HepG2 (cell line): Measurements from ENCODE around the gene SPOP. TPM values are rescaled to one million over a fixed set of nuclear protein-coding genes. Genes with fewer than 3 reads are reported as not detected.

Experiments
- ATAC-seq: fragments of 200-7000 bp; cut with Tn5 transposase; 3 replicates; pipeline ENCODE4 v1.9.1; 2020; ENCODE audit warnings: mild to moderate bottlenecking, moderate library complexity
- BruUV-seq: library from RNA; stranded (reverse); fragments of 400-500 nt; replicated peaks from 2 replicates; lab custom pipeline; 2021; lab: Mats Ljungman, UMichigan
- CTCF ChIA-PET: fragments of 300-600 bp; formaldehyde crosslinking; extraction: SDS; loops from one replicate; lab custom pipeline; 2021; ENCODE audit warnings: low total read pairs, inconsistent platforms, low intra/inter-chr PET ratio; lab: Yijun Ruan, JAX
- POLR2A ChIA-PET: fragments of 350-600 bp; sonication (Branson Sonifier 250); formaldehyde crosslinking; loops from one replicate; lab custom pipeline; 2020; ENCODE audit warnings: antibody characterized with exemption, inconsistent platforms; lab: Yijun Ruan, JAX
- DNase-seq: peaks from one replicate; pipeline ENCODE4 v3.0.0-alpha.2; 2015; ENCODE audit warnings: low spot score
- FAIRE-seq: peaks from 3 replicates; lab custom pipeline; 2011; peaks lifted over from hg19 to GRCh38; lab: Jason Lieb, UNC
- H2AFZ ChIP-seq: one replicate; pipeline ENCODE4 v1.6.1; 2011; ENCODE audit warnings: low read length, inconsistent platforms
- H3K27ac ChIP-seq: fragments of 300-600 bp; 3 replicates; pipeline ENCODE4 v1.8.0; 2011; ENCODE audit warnings: mixed run types, mild to moderate bottlenecking, mixed read lengths, low read length, inconsistent platforms; ENCODE audit not compliant: insufficient read depth; ENCODE audit errors: extremely low read length
- H3K27me3 ChIP-seq, 2 experiments: fragments of 200-600 bp in 1 of 2; 2 replicates in 1 of 2; 3 replicates in 1 of 2; pipeline versions ENCODE4 v1.6.0 to v1.8.0; 2011; ENCODE audit warnings: low read length in 2 of 2, mild to moderate bottlenecking in 2 of 2, moderate library complexity in 2 of 2, inconsistent platforms in 1 of 2; ENCODE audit not compliant: insufficient read depth in 2 of 2, control insufficient read depth in 1 of 2
- H3K36me3 ChIP-seq, 2 experiments: fragments of 200-600 bp in 1 of 2; replicated peaks in 1 of 2; 2 replicates in 1 of 2; 3 replicates in 1 of 2; pipeline versions ENCODE4 v1.5.1 to v1.8.0; 2011; ENCODE audit warnings: low read length in 2 of 2, inconsistent platforms in 1 of 2; ENCODE audit not compliant: insufficient read depth in 2 of 2, control insufficient read depth in 1 of 2
- H3K4me1 ChIP-seq: 2 replicates; pipeline ENCODE4 v1.5.1; 2012; ENCODE audit warnings: low read length, inconsistent platforms; ENCODE audit not compliant: insufficient read depth
- H3K4me2 ChIP-seq: 2 replicates; pipeline ENCODE4 v1.6.0; 2011; ENCODE audit warnings: low read depth, low read length, inconsistent platforms
- H3K4me3 ChIP-seq, 3 experiments: fragments of 200-600 bp in 1 of 3; sonication (generic), shearing (Covaris generic) in 1 of 3; replicated peaks in 1 of 3; 2 replicates each; pipeline ENCODE4 v1.5.1; 2011 to 2016; ENCODE audit warnings: low read length in 3 of 3, inconsistent platforms in 2 of 3, low read depth in 2 of 3, mild to moderate bottlenecking in 2 of 3, control low read depth in 1 of 3, mixed read lengths in 1 of 3; ENCODE audit not compliant: insufficient read depth in 1 of 3
- H3K79me2 ChIP-seq: one replicate; pipeline ENCODE4 v1.6.1; 2011; ENCODE audit warnings: low read length, inconsistent platforms; ENCODE audit not compliant: insufficient read depth
- H3K9ac ChIP-seq: 2 replicates; pipeline ENCODE4 v1.6.0; 2011; ENCODE audit warnings: mild to moderate bottlenecking, low read depth, low read length, inconsistent platforms; ENCODE audit not compliant: insufficient read depth
- H3K9me3 ChIP-seq: 2 replicates; pipeline ENCODE4 v1.5.1; 2012; ENCODE audit warnings: mild to moderate bottlenecking, low read length
- H4K20me1 ChIP-seq: 2 replicates; pipeline ENCODE4 v1.6.0; 2011; ENCODE audit warnings: inconsistent platforms, mild to moderate bottlenecking, low read length, moderate library complexity; ENCODE audit not compliant: insufficient read depth
- ELF4 ChIP-seq: sonication (generic); formaldehyde crosslinking; IDR thresholded peaks from 2 replicates; pipeline ENCODE4 v1.5.0; 2020; ENCODE audit warnings: missing genetic modification reagents, mild to moderate bottlenecking, moderate library complexity, borderline replicate concordance
- GATAD2A ChIP-seq: IDR thresholded peaks from 2 replicates; pipeline ENCODE4 v1.6.1; 2016
- GRHL1 ChIP-seq: sonication (generic); formaldehyde crosslinking; conservative IDR thresholded peaks from 2 replicates; pipeline ENCODE4 v1.8.0; 2022; ENCODE audit warnings: missing genetic modification reagents
- HNRNPLL ChIP-seq: fragments of 200-400 bp; formaldehyde crosslinking; IDR thresholded peaks from 2 replicates; pipeline ENCODE4 v1.6.1; 2017; ENCODE audit warnings: mild to moderate bottlenecking, low read depth, low read length; ENCODE audit not compliant: poor library complexity, severe bottlenecking
- KDM4B ChIP-seq: sonication (generic); formaldehyde crosslinking; IDR thresholded peaks from 2 replicates; pipeline ENCODE4 v1.4.0; 2020; ENCODE audit warnings: missing genetic modification reagents
- KMT2B ChIP-seq: IDR thresholded peaks from 2 replicates; pipeline ENCODE4 v1.6.1; 2016; ENCODE audit warnings: missing genetic modification reagents, missing compliant biosample characterization
- PCBP1 ChIP-seq: fragments of 200-400 bp; formaldehyde crosslinking; IDR thresholded peaks from 2 replicates; pipeline ENCODE4 v1.6.1; 2017; ENCODE audit warnings: mild to moderate bottlenecking, low read depth, low read length, borderline replicate concordance
- PREB ChIP-seq: sonication (generic); formaldehyde crosslinking; IDR thresholded peaks from 2 replicates; pipeline ENCODE4 v1.4.0; 2020; ENCODE audit warnings: missing genetic modification reagents
- SMARCC2 ChIP-seq: fragments of 450-650 bp; IDR thresholded peaks from 2 replicates; pipeline ENCODE4 v1.6.1; 2017; ENCODE audit warnings: antibody characterized with exemption, mild to moderate bottlenecking
- SRY ChIP-seq: sonication (generic); formaldehyde crosslinking; IDR thresholded peaks from 2 replicates; pipeline ENCODE4 v1.8.0; 2022; ENCODE audit warnings: mild to moderate bottlenecking, missing genetic modification reagents
- TBX3 ChIP-seq: fragments of 450-650 bp; IDR thresholded peaks from 2 replicates; pipeline ENCODE4 v1.6.1; 2017; ENCODE audit warnings: antibody characterized with exemption, mild to moderate bottlenecking, inconsistent platforms, borderline replicate concordance
- ZNF501 ChIP-seq: sonication (generic); formaldehyde crosslinking; IDR thresholded peaks from 2 replicates; pipeline ENCODE4 v1.5.1; 2020; ENCODE audit warnings: mild to moderate bottlenecking, moderate library complexity, missing genetic modification reagents
- ZNF598 ChIP-seq: sonication (generic); formaldehyde crosslinking; IDR thresholded peaks from 2 replicates; pipeline ENCODE4 v1.5.1; 2020; ENCODE audit warnings: mild to moderate bottlenecking, missing genetic modification reagents, borderline replicate concordance
- ZNF607 ChIP-seq: sonication (generic); formaldehyde crosslinking; IDR thresholded peaks from 2 replicates; pipeline ENCODE4 v1.5.1; 2020; ENCODE audit warnings: missing genetic modification reagents, mild to moderate bottlenecking, borderline replicate concordance
- WGBS: methylation state at CpG from one replicate; pipeline ENCODE4 v1.1.6; 2017; ENCODE audit warnings: low lambda C conversion rate; 5-methylcytosine and 5-hydroxymethylcytosine counted together
- in situ Hi-C: cut with HindIII; loops from 2 replicates; pipeline ENCODE4 v1.10.0; 2017; ENCODE audit warnings: low pct_unique_long_range_greater_than_20kb; ENCODE audit not compliant: extremely low pct_ligation_motif_present
- intact Hi-C: fragments of 100-400 bp; cut with micrococcal nuclease; formaldehyde crosslinking; loops from one replicate; pipeline ENCODE4 v1.10.0; 2022; ENCODE audit not compliant: unreplicated experiment
- polyA plus RNA-seq, 8 experiments: library from polyadenylated mRNA; depleted of rRNA in 3 of 8; stranded (reverse) in 7 of 8; unstranded in 1 of 8; fragments of >200 nt; fragmentation: Illumina TruSeq in 4 of 8; extraction: Trizol in 4 of 8; gene quantifications; 2 replicates each; pipeline versions ENCODE4 v1.2.1 to v1.2.3, GENCODE V29; 2011 to 2016; ENCODE audit warnings: low read depth in 4 of 8, missing spikeins in 1 of 8, mixed read lengths in 1 of 8; ENCODE audit not compliant: insufficient read depth in 1 of 8
- total RNA-seq, 5 experiments: library from RNA; depleted of rRNA; stranded (reverse); fragments of >200 nt; fragmentation: Illumina TruSeq; extraction: Trizol; gene quantifications; 2 replicates each; pipeline ENCODE4 v1.2.3, GENCODE V29; 2016; ENCODE audit warnings: low read depth in 1 of 5
- TF ChIP-seq, protein P1 (sequence below): sonication (generic); formaldehyde crosslinking; IDR thresholded peaks from 2 replicates; pipeline ENCODE4 v1.4.0; 2020; ENCODE audit warnings: missing genetic modification reagents
- TF ChIP-seq, protein P2 (sequence below): sonication (generic); formaldehyde crosslinking; IDR thresholded peaks from 2 replicates; pipeline ENCODE4 v1.5.0; 2020; ENCODE audit warnings: mild to moderate bottlenecking, missing genetic modification reagents

SPOP gene
- total and polyA plus RNA-seq, 2 of the 13 experiments (the other 11 are each of a cell fraction or from before 2014, with no cell fraction given), result 52.8 to 60.8 TPM

DNA sequence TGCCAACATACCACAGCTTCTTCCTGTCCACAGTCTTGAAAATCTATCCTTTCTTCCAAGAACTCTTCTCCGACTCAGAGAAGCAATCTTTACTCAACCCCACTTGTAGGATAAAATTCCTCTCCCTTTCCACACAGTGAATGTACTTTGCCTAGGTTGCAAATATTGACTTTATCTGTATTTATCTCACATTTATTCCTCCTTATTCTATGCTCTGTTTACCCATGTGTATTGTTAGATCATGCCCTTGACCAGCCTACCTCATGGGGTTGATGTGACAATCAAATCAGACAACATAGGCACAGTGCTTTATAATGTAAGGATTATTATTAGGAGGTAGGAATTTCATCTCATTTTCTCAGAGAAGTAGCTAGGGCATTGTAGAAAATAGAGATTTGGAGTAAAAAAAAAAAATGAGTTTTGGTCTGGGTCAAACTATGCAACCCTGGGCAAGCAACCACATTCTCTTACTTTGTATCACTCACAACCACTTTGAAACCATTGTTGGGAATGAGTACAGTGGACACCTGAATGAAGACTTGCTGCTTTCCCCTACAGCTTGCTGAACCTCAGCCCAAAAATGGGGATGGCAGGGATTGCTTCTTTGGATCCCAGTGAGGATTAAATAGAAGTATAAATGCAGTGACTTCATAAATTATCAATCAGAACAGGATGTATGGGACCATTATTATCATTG is 38.9 kb upstream of the SPOP start (continued):
- TF ChIP-seq PREB (CRISPR knock-in tag), result no peak
- TF ChIP-seq GATAD2A (CRISPR knock-in tag), result no peak
- TF ChIP-seq ELF4 (CRISPR knock-in tag), result no peak
- TF ChIP-seq, all 625 proteins: peak for 0

DNA sequence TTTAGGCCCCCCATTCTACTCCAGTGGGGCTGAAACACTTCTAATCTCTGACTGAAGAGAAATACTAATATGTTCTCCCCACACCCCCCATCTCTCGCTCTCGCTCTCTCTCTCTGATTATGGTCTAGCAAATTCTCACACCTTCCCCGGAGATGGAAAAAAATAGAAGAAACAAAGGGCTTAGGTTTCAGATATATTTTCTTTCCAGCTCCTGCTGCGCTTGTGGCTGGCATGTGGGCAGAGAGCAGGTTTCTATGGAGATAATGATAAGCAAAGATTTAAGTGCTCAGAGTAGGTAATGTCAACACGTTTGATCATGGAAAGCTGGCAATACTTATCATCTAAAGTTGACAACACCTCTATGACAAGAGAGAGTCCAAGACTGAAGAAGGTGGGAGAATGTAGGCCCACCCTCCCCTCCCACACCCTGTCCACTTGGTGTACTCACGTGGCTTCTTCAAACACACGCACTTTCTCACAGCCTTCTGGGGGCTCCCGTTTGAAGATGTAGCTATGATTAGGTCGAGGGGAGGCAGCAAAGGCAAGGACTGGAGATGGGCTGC is 37.9 kb upstream of the SPOP start:
- ChIA-PET CTCF (no interaction called here), POLR2A (no interaction called here)
- Histone ChIP-seq H3K9ac (no peak overlapping the region), H3K27me3 (no peaks in the 10 kb centered on the region), H4K20me1 (no peaks in the 10 kb centered on the region), H3K79me2 (no peaks in the 10 kb centered on the region), H3K9me3 (no peaks in the 10 kb centered on the region), H3K4me2 (no peak overlapping the region), H3K36me3 (peaks cover 20 to 60% of the 10 kb centered on the region in 2 experiments), H3K27ac (no peak overlapping the region), H3K4me1 (peaks cover 8% of the 10 kb centered on the region; the same call in 1 of the 2 replicates), H2AFZ (no peak overlapping the region), H3K4me3 (no peak overlapping the region)
- TF ChIP-seq ZNF607 (CRISPR knock-in tag) (no peak), SMARCC2 (no peak), SRY (no peak), PCBP1 (no peak), ZNF598 (CRISPR knock-in tag) (no peak), ZNF501 (CRISPR knock-in tag) (no peak), KMT2B (CRISPR knock-in tag) (no peak), TBX3 (no peak), HNRNPLL (no peak), KDM4B (CRISPR knock-in tag) (no peak), GRHL1 (CRISPR knock-in tag) (no peak)
- TF ChIP-seq, protein P1, sequence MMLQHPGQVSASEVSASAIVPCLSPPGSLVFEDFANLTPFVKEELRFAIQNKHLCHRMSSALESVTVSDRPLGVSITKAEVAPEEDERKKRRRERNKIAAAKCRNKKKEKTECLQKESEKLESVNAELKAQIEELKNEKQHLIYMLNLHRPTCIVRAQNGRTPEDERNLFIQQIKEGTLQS (CRISPR knock-in tag), result no peak
- TF ChIP-seq, protein P2, sequence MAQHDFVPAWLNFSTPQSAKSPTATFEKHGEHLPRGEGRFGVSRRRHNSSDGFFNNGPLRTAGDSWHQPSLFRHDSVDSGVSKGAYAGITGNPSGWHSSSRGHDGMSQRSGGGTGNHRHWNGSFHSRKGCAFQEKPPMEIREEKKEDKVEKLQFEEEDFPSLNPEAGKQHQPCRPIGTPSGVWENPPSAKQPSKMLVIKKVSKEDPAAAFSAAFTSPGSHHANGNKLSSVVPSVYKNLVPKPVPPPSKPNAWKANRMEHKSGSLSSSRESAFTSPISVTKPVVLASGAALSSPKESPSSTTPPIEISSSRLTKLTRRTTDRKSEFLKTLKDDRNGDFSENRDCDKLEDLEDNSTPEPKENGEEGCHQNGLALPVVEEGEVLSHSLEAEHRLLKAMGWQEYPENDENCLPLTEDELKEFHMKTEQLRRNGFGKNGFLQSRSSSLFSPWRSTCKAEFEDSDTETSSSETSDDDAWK (CRISPR knock-in tag), result no peak
- no TSS peak for BruUV-seq
- in situ Hi-C loops (no loop called here), intact Hi-C loops (no loop called here)
- FAIRE-seq (no peak), ATAC-seq (no peak), DNase-seq (no peak)
- WGBS, result 89% methylated on average over 9 of the region's 9 CpGs
